Choroid plexus epithelial cell (primary cell): ENCODE measurements around the gene QDPR.
"Not testable (repeated sequence)": the region's sequence is repeated elsewhere in the genome, so short reads cannot be mapped to it uniquely, and the experiment has no call there.

Experiments used
- DNase-seq: peaks from one replicate; pipeline ENCODE4 v3.0.0-alpha.2; 2010; ENCODE audit warnings: low read depth
- H3K4me3 ChIP-seq: 2 replicates; pipeline ENCODE4 v1.5.1; 2011; ENCODE audit warnings: low read depth, mild to moderate bottlenecking, control low read depth, low read length, moderate library complexity
- CTCF ChIP-seq: conservative IDR thresholded peaks from 2 replicates; pipeline ENCODE4 v1.5.1; 2011; ENCODE audit warnings: low read depth, mild to moderate bottlenecking, control low read depth, inconsistent platforms, low read length, moderate library complexity

The QDPR gene

GRCh38 chr4:17545374-17546140 lies 33.7 kb upstream of the QDPR start:
- no peak overlapping the region for H3K4me3 ChIP-seq

GRCh38 chr4:17544831-17545234 lies 32.9 kb upstream of the QDPR start:
- TF ChIP-seq CTCF, result no peak
- peak; percentile 12 for DNase-seq
- no peak overlapping the region for H3K4me3 ChIP-seq

More at GRCh38 chr4:17545374-17546140, 33.7 kb upstream of the QDPR start:
- no peak for DNase-seq
- no peak for TF ChIP-seq CTCF

- no peak overlapping the region for H3K4me3 ChIP-seq
- no peak for TF ChIP-seq CTCF
- DNase-seq, result no peak
These were observed 32.3 kb upstream of the QDPR start for GRCh38 chr4:17544205-17544604.

GRCh38 chr4:17537060-17537459 lies 25.2 kb upstream of the QDPR start:
- not testable (repeated sequence) for DNase-seq, H3K4me3 ChIP-seq

- DNase-seq, result peak; percentile 14
- TF ChIP-seq CTCF, result no peak
- H3K4me3 ChIP-seq, result no peak overlapping the region
These were observed 24.0 kb upstream of the QDPR start for GRCh38 chr4:17535906-17536305.

- TF ChIP-seq CTCF, result no peak
- H3K4me3 ChIP-seq, result no peak overlapping the region
- DNase-seq, result no peak
These were observed 23.4 kb upstream of the QDPR start for GRCh38 chr4:17535242-17535641.

- no peak overlapping the region for H3K4me3 ChIP-seq
- TF ChIP-seq CTCF, result no peak
- DNase-seq, result no peak
These were observed 22.8 kb upstream of the QDPR start for GRCh38 chr4:17534705-17535104.
